SK-N-SH treated with all-trans-retinoic acid at 6 μM for 48 hours (cell line): ENCODE data around the gene MTCH1.

ENCODE experiments used
- ATAC-seq: fragments of 200-7000 bp; cut with Tn5 transposase; 3 replicates; pipeline ENCODE4 v1.9.1; 2020; ENCODE audit warnings: mild to moderate bottlenecking, moderate library complexity
- ARNTL ChIP-seq: fragments of 450-650 bp; formaldehyde crosslinking; IDR thresholded peaks from 2 replicates; pipeline ENCODE4 v1.5.0; 2020; ENCODE audit warnings: low read depth, mild to moderate bottlenecking, moderate library complexity, borderline replicate concordance
- BACH2 ChIP-seq: fragments of 250-450 bp; sonication (Bioruptor Pico); IDR thresholded peaks from 2 replicates; pipeline ENCODE4 v1.9.0; 2021; ENCODE audit warnings: mild to moderate bottlenecking, borderline replicate concordance
- CSDC2 ChIP-seq: fragments of 250-450 bp; sonication (Bioruptor Pico); IDR thresholded peaks from 2 replicates; pipeline ENCODE4 v1.5.0; 2020; ENCODE audit warnings: mild to moderate bottlenecking, moderate library complexity
- CSRNP3 ChIP-seq: fragments of 250-450 bp; sonication (Bioruptor Pico); IDR thresholded peaks from 2 replicates; pipeline ENCODE4 v1.5.1; 2021; ENCODE audit warnings: mild to moderate bottlenecking, moderate library complexity
- ESRRG ChIP-seq: fragments of 250-450 bp; sonication (Bioruptor Pico); IDR thresholded peaks from 2 replicates; pipeline ENCODE4 v1.6.1; 2021; ENCODE audit warnings: mild to moderate bottlenecking
- GLIS3 ChIP-seq: fragments of 250-450 bp; sonication (Bioruptor Pico); IDR thresholded peaks from 2 replicates; pipeline ENCODE4 v1.5.0; 2020; ENCODE audit warnings: mild to moderate bottlenecking, moderate library complexity
- ISL1 ChIP-seq: fragments of 250-450 bp; sonication (Bioruptor Pico); IDR thresholded peaks from 2 replicates; pipeline ENCODE4 v2.1.2; 2022; ENCODE audit warnings: mild to moderate bottlenecking, moderate library complexity
- OSR1 ChIP-seq: fragments of 250-450 bp; sonication (Bioruptor Pico); IDR thresholded peaks from 2 replicates; pipeline ENCODE4 v1.8.0; 2022; ENCODE audit warnings: moderate library complexity, mild to moderate bottlenecking, inconsistent platforms
- PATZ1 ChIP-seq: fragments of 250-450 bp; sonication (Bioruptor Pico); IDR thresholded peaks from 2 replicates; pipeline ENCODE4 v1.8.0; 2020; ENCODE audit warnings: mild to moderate bottlenecking, moderate library complexity, borderline replicate concordance
- POU6F1 ChIP-seq: fragments of 250-450 bp; sonication (Bioruptor Pico); IDR thresholded peaks from 2 replicates; pipeline ENCODE4 v1.8.0; 2021; ENCODE audit warnings: low read depth, mild to moderate bottlenecking, moderate library complexity, borderline replicate concordance
- PPARA ChIP-seq: fragments of 250-450 bp; sonication (Bioruptor Pico); IDR thresholded peaks from 2 replicates; pipeline ENCODE4 v1.5.0; 2020; ENCODE audit warnings: mild to moderate bottlenecking, borderline replicate concordance
- RARB ChIP-seq: fragments of 250-450 bp; sonication (Bioruptor Pico); IDR thresholded peaks from 2 replicates; pipeline ENCODE4 v1.8.0; 2021; ENCODE audit warnings: mild to moderate bottlenecking, moderate library complexity
- SNAI2 ChIP-seq: fragments of 250-450 bp; sonication (Bioruptor Pico); IDR thresholded peaks from 2 replicates; pipeline ENCODE4 v1.5.0; 2020; ENCODE audit warnings: mild to moderate bottlenecking, moderate library complexity
- TCF4 ChIP-seq: fragments of 250-450 bp; sonication (Bioruptor Pico); IDR thresholded peaks from 2 replicates; pipeline ENCODE4 v1.8.0; 2021; ENCODE audit warnings: mild to moderate bottlenecking, moderate library complexity, borderline replicate concordance
- TOX ChIP-seq: fragments of 250-450 bp; sonication (Bioruptor Pico); IDR thresholded peaks from 2 replicates; pipeline ENCODE4 v1.8.0; 2021; ENCODE audit warnings: mild to moderate bottlenecking, moderate library complexity, borderline replicate concordance
- TSHZ2 ChIP-seq: fragments of 250-450 bp; sonication (Bioruptor Pico); IDR thresholded peaks from 2 replicates; pipeline ENCODE4 v1.5.0; 2020; ENCODE audit warnings: mild to moderate bottlenecking, moderate library complexity
- ZC3H10 ChIP-seq: fragments of 250-450 bp; sonication (Bioruptor Pico); IDR thresholded peaks from 2 replicates; pipeline ENCODE4 v1.5.1; 2021; ENCODE audit warnings: mild to moderate bottlenecking, moderate library complexity
- ZFP3 ChIP-seq: fragments of 250-450 bp; sonication (Bioruptor Pico); IDR thresholded peaks from 2 replicates; pipeline ENCODE4 v1.5.0; 2020; ENCODE audit warnings: mild to moderate bottlenecking, moderate library complexity
- ZFP30 ChIP-seq: fragments of 450-650 bp; formaldehyde crosslinking; IDR thresholded peaks from 2 replicates; pipeline ENCODE4 v1.5.0; 2022; ENCODE audit warnings: mild to moderate bottlenecking, moderate library complexity
- ZNF565 ChIP-seq: fragments of 450-650 bp; formaldehyde crosslinking; conservative IDR thresholded peaks from 2 replicates; pipeline ENCODE4 v1.5.0; 2020; ENCODE audit warnings: low read depth, mild to moderate bottlenecking, moderate library complexity
- ZNF70 ChIP-seq: fragments of 450-650 bp; formaldehyde crosslinking; IDR thresholded peaks from 2 replicates; pipeline ENCODE4 v1.5.0; 2020; ENCODE audit warnings: mild to moderate bottlenecking, moderate library complexity
- ZNF8 ChIP-seq: fragments of 450-650 bp; formaldehyde crosslinking; IDR thresholded peaks from 2 replicates; pipeline ENCODE4 v1.5.0; 2020; ENCODE audit warnings: mild to moderate bottlenecking, moderate library complexity

The MTCH1 gene

GRCh38 chr6:36984581-36985416, 1.2 kb downstream of the MTCH1 start:
- TF ChIP-seq TCF4 (CRISPR knock-in tag) (no peak), ARNTL (CRISPR knock-in tag) (no peak), CSDC2 (CRISPR knock-in tag) (no peak), POU6F1 (CRISPR knock-in tag) (no peak), ISL1 (CRISPR knock-in tag) (no peak)
- ATAC-seq: peak; percentile 5; the same call in 1 of the 3 replicates

- no peak for ATAC-seq
- TF ChIP-seq ISL1 (CRISPR knock-in tag) (no peak), CSDC2 (CRISPR knock-in tag) (no peak), RARB (CRISPR knock-in tag) (no peak), ZFP30 (CRISPR knock-in tag) (no peak), BACH2 (CRISPR knock-in tag) (no peak), CSRNP3 (no peak), ZNF8 (CRISPR knock-in tag) (no peak), TCF4 (CRISPR knock-in tag) (no peak), TSHZ2 (CRISPR knock-in tag) (no peak), PPARA (CRISPR knock-in tag) (no peak), ARNTL (CRISPR knock-in tag) (no peak), ZC3H10 (CRISPR knock-in tag) (no peak), OSR1 (CRISPR knock-in tag) (no peak), TOX (no peak), GLIS3 (CRISPR knock-in tag) (no peak), ZFP3 (CRISPR knock-in tag) (no peak), POU6F1 (CRISPR knock-in tag) (no peak)
- TF ChIP-seq, all 23 proteins: peak for 0
Observed at GRCh38 chr6:36983538-36983937, 2.5 kb downstream of the MTCH1 start.

- TF ChIP-seq RARB (CRISPR knock-in tag): no peak
- ATAC-seq: no peak
Observed at GRCh38 chr6:36980876-36981619, 4.9 kb downstream of the MTCH1 start.

- ATAC-seq: no peak
- TF ChIP-seq SNAI2 (no peak), ZFP30 (CRISPR knock-in tag) (no peak), PATZ1 (CRISPR knock-in tag) (no peak), GLIS3 (CRISPR knock-in tag) (no peak), ESRRG (CRISPR knock-in tag) (no peak), TOX (no peak), BACH2 (CRISPR knock-in tag) (no peak), ZNF565 (no peak), ZNF70 (no peak), ISL1 (CRISPR knock-in tag) (no peak), CSRNP3 (no peak), ARNTL (CRISPR knock-in tag) (no peak), CSDC2 (CRISPR knock-in tag) (no peak)
Observed at GRCh38 chr6:36980129-36980528, 5.9 kb downstream of the MTCH1 start.
